Hepatocyte (in vitro differentiated cells): ENCODE data around the gene ATAD3C. TPM values are rescaled to one million over a fixed set of nuclear protein-coding genes. Genes with fewer than 3 reads are reported as not detected.

Experiments
- DNase-seq: peaks from one replicate; pipeline ENCODE4 v3.0.0-alpha.2; 2016; ENCODE audit warnings: low spot score
- H2AFZ ChIP-seq: fragments of 200-600 bp; sonication (generic); 2 replicates; pipeline ENCODE4 v1.6.0; 2016; ENCODE audit warnings: antibody characterized with exemption, mild to moderate bottlenecking
- H3K27ac ChIP-seq: fragments of 200-600 bp; sonication (generic); 2 replicates; pipeline ENCODE4 v1.5.1; 2016; ENCODE audit warnings: mild to moderate bottlenecking
- H3K27me3 ChIP-seq: fragments of 200-600 bp; sonication (generic); 2 replicates; pipeline ENCODE4 v1.6.1; 2016
- H3K36me3 ChIP-seq: fragments of 200-600 bp; sonication (generic); replicated peaks from 2 replicates; pipeline ENCODE4 v1.5.1; 2016; ENCODE audit warnings: low read depth; ENCODE audit not compliant: insufficient read depth
- H3K4me1 ChIP-seq: fragments of 200-600 bp; sonication (generic); 2 replicates; pipeline ENCODE4 v1.5.1; 2016; ENCODE audit warnings: mild to moderate bottlenecking, moderate library complexity; ENCODE audit not compliant: insufficient read depth
- H3K4me2 ChIP-seq: fragments of 200-600 bp; sonication (generic); 2 replicates; pipeline ENCODE4 v1.6.0; 2016
- H3K4me3 ChIP-seq: fragments of 200-600 bp; sonication (generic); 2 replicates; pipeline ENCODE4 v1.5.1; 2016; ENCODE audit warnings: mild to moderate bottlenecking
- H3K79me2 ChIP-seq: fragments of 200-600 bp; sonication (generic); 2 replicates; pipeline ENCODE4 v1.6.0; 2017; ENCODE audit warnings: mild to moderate bottlenecking
- H3K9me2 ChIP-seq: fragments of 200-600 bp; sonication (generic); replicated peaks from 2 replicates; pipeline ENCODE4 v1.6.0; 2017; ENCODE audit warnings: mild to moderate bottlenecking; ENCODE audit not compliant: insufficient read depth
- H3K9me3 ChIP-seq: fragments of 200-600 bp; sonication (generic); 2 replicates; pipeline ENCODE4 v1.5.1; 2016; ENCODE audit warnings: low read depth, mild to moderate bottlenecking
- H4K20me1 ChIP-seq: fragments of 200-600 bp; sonication (generic); 2 replicates; pipeline ENCODE4 v1.6.0; 2016; ENCODE audit warnings: mild to moderate bottlenecking; ENCODE audit not compliant: insufficient read depth, poor library complexity, severe bottlenecking
- CTCF ChIP-seq: fragments of 200-600 bp; sonication (generic); IDR thresholded peaks from 2 replicates; pipeline ENCODE4 v1.5.1; 2016; ENCODE audit warnings: antibody characterized with exemption, mild to moderate bottlenecking; ENCODE audit not compliant: poor library complexity
- EZH2 ChIP-seq: fragments of 200-600 bp; sonication (generic); IDR thresholded peaks from 2 replicates; pipeline ENCODE4 v1.6.1; 2016; ENCODE audit warnings: antibody characterized with exemption, mild to moderate bottlenecking, borderline replicate concordance
- EZH2phosphoT487 ChIP-seq: fragments of 200-600 bp; sonication (generic); IDR thresholded peaks from one replicate; pipeline ENCODE4 v1.6.1; 2018; ENCODE audit warnings: antibody characterized with exemption, mild to moderate bottlenecking, low read depth, moderate library complexity; ENCODE audit not compliant: unreplicated experiment, severe bottlenecking
- whole genome bisulfite sequencing: methylation state at CpG from one replicate; pipeline ENCODE4 v1.1.6; 2016; ENCODE audit warnings: low lambda C conversion rate; ENCODE audit errors: missing lambda C conversion rate; 5-methylcytosine and 5-hydroxymethylcytosine counted together
- polyA plus RNA-seq: library from polyadenylated mRNA; unstranded; fragments of >200 nt; fragmentation: Nextera tagmentation; extraction: Ambion mirVana; gene quantifications from 2 replicates; pipeline ENCODE4 v1.2.1, GENCODE V29; 2016
- total RNA-seq: library from RNA; depleted of rRNA; stranded (reverse); fragments of >200 nt; gene quantifications from 2 replicates; pipeline ENCODE4 v1.2.3, GENCODE V29; 2014

ATAD3C gene
- total and polyA plus RNA-seq, 2 experiments from 2014 or later = 0.10 to 1.2 TPM

GRCh38 chr1:1418464-1419362 is 30.8 kb upstream of the ATAD3C start:
- Histone ChIP-seq H3K27me3 (no peaks in the 10 kb centered on the region), H3K4me1 (no peaks in the 10 kb centered on the region), H3K79me2 (no peaks in the 10 kb centered on the region), H3K4me3 (no peak overlapping the region), H3K36me3 (no peaks in the 10 kb centered on the region), H4K20me1 (no peaks in the 10 kb centered on the region), H3K9me2 (no peaks in the 10 kb centered on the region), H3K9me3 (no peaks in the 10 kb centered on the region), H2AFZ (no peak overlapping the region), H3K4me2 (no peak overlapping the region), H3K27ac (no peak overlapping the region)
- WGBS = 92% methylated on average over 26 of the region's 26 CpGs
- no peak for DNase-seq
- no peak for TF ChIP-seq CTCF
- no peak for TF ChIP-seq EZH2phosphoT487
- TF ChIP-seq EZH2 = no peak

GRCh38 chr1:1419363-1419812 is 30.1 kb upstream of the ATAD3C start:
- Histone ChIP-seq H3K9me2 (no peaks in the 10 kb centered on the region), H3K4me3 (no peak overlapping the region), H3K27me3 (no peaks in the 10 kb centered on the region), H2AFZ (no peak overlapping the region), H3K27ac (no peak overlapping the region), H3K4me1 (no peaks in the 10 kb centered on the region), H3K79me2 (no peaks in the 10 kb centered on the region), H4K20me1 (no peaks in the 10 kb centered on the region), H3K4me2 (peak overlapping the region; percentile 67), H3K36me3 (no peaks in the 10 kb centered on the region), H3K9me3 (no peaks in the 10 kb centered on the region)
- TF ChIP-seq EZH2 (no peak), CTCF (no peak), EZH2phosphoT487 (no peak)
- no peak for DNase-seq
- 93% methylated on average over 21 of the region's 21 CpGs for WGBS

- Histone ChIP-seq H3K27me3 (no peaks in the 10 kb centered on the region), H3K4me2 (peak overlapping the region; percentile 67), H3K9me2 (no peaks in the 10 kb centered on the region), H3K79me2 (no peaks in the 10 kb centered on the region), H4K20me1 (no peaks in the 10 kb centered on the region), H3K36me3 (no peaks in the 10 kb centered on the region), H2AFZ (no peak overlapping the region), H3K9me3 (no peaks in the 10 kb centered on the region), H3K4me1 (no peaks in the 10 kb centered on the region), H3K4me3 (no peak overlapping the region), H3K27ac (no peak overlapping the region)
- DNase-seq = no peak
- TF ChIP-seq EZH2 (no peak), CTCF (no peak), EZH2phosphoT487 (no peak)
- WGBS = 70% methylated on average over 25 of the region's 112 CpGs
Observed at GRCh38 chr1:1419813-1420653, 29.5 kb upstream of the ATAD3C start.
